ENCODE results near the gene RGS7.

DNA sequence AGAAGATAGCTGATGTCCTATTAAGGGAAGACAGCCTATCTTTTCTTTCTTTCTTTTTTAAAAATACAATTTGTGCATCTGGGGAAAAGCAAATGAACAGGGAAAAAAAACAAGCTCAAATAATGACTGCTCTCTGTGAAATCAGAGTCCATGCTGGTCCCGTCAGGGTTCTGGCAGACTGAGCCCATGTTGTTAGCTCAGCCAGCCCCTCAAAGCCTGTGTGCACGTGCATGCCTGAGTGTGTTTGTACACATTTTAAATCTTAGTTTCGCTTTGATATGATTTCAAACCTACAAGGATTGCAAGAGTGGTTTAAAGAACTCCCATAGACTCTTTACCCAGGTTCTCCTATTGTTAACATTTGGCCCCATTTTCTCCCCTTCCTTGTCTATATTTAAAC is 513.2 kb downstream of the RGS7 start:
- TF ChIP-seq CTCF (IDR thresholded peaks at IDR 0.05) = no peak
- no peak for TF ChIP-seq POLR2A (IDR thresholded peaks at IDR 0.05)

All from thyroid gland (tissue), 4 donors.